CD14-positive monocyte (primary cell): ENCODE results near the gene TSEN15. TPM values are rescaled to one million over a fixed set of nuclear protein-coding genes. Genes with fewer than 3 reads are reported as not detected.
A peak's percentile ranks its signal among the peaks of the same experiment; 100 is the strongest.

ENCODE experiments used
- DNase-seq, 3 donors: peaks; one replicate each; pipeline ENCODE4 v3.0.0-alpha.2; 2011 to 2022
- H2AFZ ChIP-seq: 2 replicates; pipeline ENCODE4 v1.6.0; 2012; ENCODE audit warnings: mild to moderate bottlenecking, low read depth, low read length, inconsistent platforms; ENCODE audit not compliant: insufficient read depth, poor library complexity, severe bottlenecking
- H3K27ac ChIP-seq, 2 donors: 1 replicate in 1 of 2; 2 replicates in 1 of 2; pipeline ENCODE4 v1.5.1; 2012 to 2013; ENCODE audit warnings: low read length in 2 of 2, control low read depth in 1 of 2, inconsistent platforms in 1 of 2, low read depth in 1 of 2, mild to moderate bottlenecking in 1 of 2
- H3K27me3 ChIP-seq, 2 donors: one replicate each; pipeline versions ENCODE4 v1.6.0 to v1.6.1; 2011 to 2013; ENCODE audit warnings: low read length in 2 of 2; ENCODE audit not compliant: control insufficient read depth in 2 of 2, insufficient read depth in 2 of 2
- H3K36me3 ChIP-seq, 2 donors: replicated peaks in 1 of 2; 1 replicate in 1 of 2; 2 replicates in 1 of 2; pipeline versions ENCODE4 v1.5.1 to v1.6.1; 2012 to 2013; ENCODE audit warnings: low read length in 2 of 2, control low read depth in 1 of 2, inconsistent platforms in 1 of 2, mild to moderate bottlenecking in 1 of 2; ENCODE audit not compliant: insufficient read depth in 2 of 2, control insufficient read depth in 1 of 2
- H3K4me1 ChIP-seq, 2 donors: 1 replicate in 1 of 2; 2 replicates in 1 of 2; pipeline versions ENCODE4 v1.5.1 to v1.6.1; 2012 to 2013; ENCODE audit warnings: low read length in 2 of 2, control low read depth in 1 of 2, inconsistent platforms in 1 of 2, mild to moderate bottlenecking in 1 of 2, moderate library complexity in 1 of 2; ENCODE audit not compliant: insufficient read depth in 2 of 2, control insufficient read depth in 1 of 2
- H3K4me2 ChIP-seq: replicated peaks from 2 replicates; pipeline ENCODE3; 2012; ENCODE audit warnings: low read length, moderate library complexity, mild to moderate bottlenecking; ENCODE audit not compliant: poor library complexity, severe bottlenecking; ENCODE audit errors: extremely low read depth
- H3K4me3 ChIP-seq, 3 experiments: fragments of 200-600 bp in 1 of 3; sonication (generic) in 1 of 3; replicated peaks in 1 of 3; 1 replicate in 2 of 3; 2 replicates in 1 of 3; pipeline ENCODE4 v1.5.1; 2011 to 2013; ENCODE audit warnings: low read length in 3 of 3, mild to moderate bottlenecking in 3 of 3, control low read depth in 2 of 3, low read depth in 2 of 3, inconsistent platforms in 1 of 3, moderate library complexity in 1 of 3
- H3K79me2 ChIP-seq: 2 replicates; pipeline ENCODE4 v1.6.0; 2012; ENCODE audit warnings: mild to moderate bottlenecking, control low read depth, inconsistent platforms, low read length, moderate library complexity; ENCODE audit not compliant: insufficient read depth
- H3K9ac ChIP-seq: 2 replicates; pipeline ENCODE4 v1.6.0; 2017; ENCODE audit warnings: low read length, mild to moderate bottlenecking; ENCODE audit not compliant: insufficient read depth, poor library complexity, severe bottlenecking
- H3K9me3 ChIP-seq, 2 donors: replicated peaks in 1 of 2; 1 replicate in 1 of 2; 2 replicates in 1 of 2; pipeline versions ENCODE4 v1.5.1 to v1.6.1; 2012 to 2013; ENCODE audit warnings: low read length in 2 of 2, control low read depth in 1 of 2; ENCODE audit not compliant: control insufficient read depth in 1 of 2, insufficient read depth in 1 of 2
- H4K20me1 ChIP-seq: 2 replicates; pipeline ENCODE4 v1.6.0; 2012; ENCODE audit warnings: mild to moderate bottlenecking, low read length, control low read depth, moderate library complexity; ENCODE audit not compliant: insufficient read depth
- H3K27ac Mint-ChIP-seq, 7 donors: one replicate each; pipeline ENCODE4 v1.8.0; 2020; ENCODE audit warnings: mild to moderate bottlenecking in 7 of 7, mixed read lengths in 7 of 7, moderate library complexity in 6 of 7, inconsistent platforms in 2 of 7
- H3K27me3 Mint-ChIP-seq, 3 donors: one replicate each; pipeline ENCODE4 v1.8.0; 2021 to 2022; ENCODE audit warnings: low read depth in 3 of 3, mild to moderate bottlenecking in 3 of 3, mixed read lengths in 3 of 3, moderate library complexity in 3 of 3, inconsistent platforms in 1 of 3
- H3K36me3 Mint-ChIP-seq, 2 donors: one replicate each; pipeline ENCODE4 v1.8.0; 2020; ENCODE audit warnings: mixed read lengths in 2 of 2, inconsistent platforms in 1 of 2, mild to moderate bottlenecking in 1 of 2
- H3K4me1 Mint-ChIP-seq: one replicate; pipeline ENCODE4 v1.8.0; 2020; ENCODE audit warnings: mild to moderate bottlenecking, mixed read lengths
- H3K4me3 Mint-ChIP-seq, 2 donors: one replicate each; pipeline ENCODE4 v1.8.0; 2020; ENCODE audit warnings: mild to moderate bottlenecking in 2 of 2, mixed read lengths in 2 of 2, moderate library complexity in 1 of 2
- H3K9me3 Mint-ChIP-seq, 7 donors: one replicate each; pipeline ENCODE4 v1.8.0; 2020 to 2022; ENCODE audit warnings: mixed read lengths in 7 of 7, mild to moderate bottlenecking in 6 of 7, moderate library complexity in 6 of 7, inconsistent platforms in 2 of 7
- CTCF ChIP-seq: fragments of 200-600 bp; IDR thresholded peaks from one replicate; pipeline ENCODE4 v1.8.0; 2022; ENCODE audit warnings: antibody characterized with exemption, mild to moderate bottlenecking
- WGBS: methylation state at CpG from one replicate; pipeline ENCODE4 v1.1.5; 2013; ENCODE audit warnings: missing lambda C conversion rate; ENCODE audit not compliant: insufficient coverage; 5-methylcytosine and 5-hydroxymethylcytosine counted together
- intact Hi-C, 2 donors: fragments of 100-400 bp; cut with micrococcal nuclease; formaldehyde crosslinking; loops; one replicate each; pipeline versions ENCODE4 v1.15.0 to v1.15.1; 2023
- polyA plus RNA-seq, 3 donors: library from polyadenylated mRNA; depleted of rRNA in 1 of 3; unstranded in 2 of 3; stranded (reverse) in 1 of 3; fragments of 300-500 nt in 2 of 3; fragments of >200 nt in 1 of 3; fragmentation: Illumina TruSeq in 2 of 3; gene quantifications; 1 replicate in 2 of 3; 2 replicates in 1 of 3; pipeline ENCODE4 v1.2.3, GENCODE V29; 2012 to 2021

Gene TSEN15
- polyA plus RNA-seq, 3 donors: 11.8 to 29.4 (median 23.4) TPM

GRCh38 chr1:184010788-184011187, 40.7 kb upstream of the TSEN15 start:
- Histone ChIP-seq H3K27ac (no peak overlapping the region), H3K27me3 (no peaks in the 10 kb centered on the region), H3K9me3 (no peaks in the 10 kb centered on the region), H3K36me3 (no peaks in the 10 kb centered on the region), H3K9ac (no peak overlapping the region), H3K4me3 (no peak overlapping the region), H4K20me1 (no peaks in the 10 kb centered on the region), H3K79me2 (no peaks in the 10 kb centered on the region), H3K4me1 (no peaks in the 10 kb centered on the region), H3K4me2 (no peak overlapping the region), H2AFZ (no peak overlapping the region)
- 100% methylated on average over 2 of the region's 2 CpGs for WGBS
- no peak for DNase-seq
- intact Hi-C loops: no loop called here
- Mint-ChIP-seq H3K27ac (peak overlapping the region in 2 of 7 donors; percentile 15 to 26), H3K27me3 (peaks cover 0 to 2% (median 0%) of the 10 kb centered on the region in 3 donors), H3K36me3 (no peaks in the 10 kb centered on the region), H3K4me3 (no peak overlapping the region), H3K9me3 (peaks cover 0 to 1% (median 0%) of the 10 kb centered on the region in 7 donors), H3K4me1 (no peaks in the 10 kb centered on the region)
- no peak for TF ChIP-seq CTCF

- Histone ChIP-seq H3K36me3 (no peaks in the 10 kb centered on the region), H3K27ac (no peak overlapping the region), H3K27me3 (no peaks in the 10 kb centered on the region), H3K9ac (no peak overlapping the region), H3K4me2 (no peak overlapping the region), H3K79me2 (no peaks in the 10 kb centered on the region), H2AFZ (no peak overlapping the region), H3K4me3 (no peak overlapping the region), H4K20me1 (no peaks in the 10 kb centered on the region), H3K4me1 (peaks cover 0 to 3% of the 10 kb centered on the region in 2 donors), H3K9me3 (no peaks in the 10 kb centered on the region)
- Mint-ChIP-seq H3K27ac (no peak overlapping the region), H3K4me1 (peaks cover under 1% of the 10 kb centered on the region), H3K4me3 (no peak overlapping the region), H3K9me3 (peaks cover 0 to 1% (median 0%) of the 10 kb centered on the region in 7 donors), H3K27me3 (peaks cover 0 to 2% (median 0%) of the 10 kb centered on the region in 3 donors), H3K36me3 (no peaks in the 10 kb centered on the region)
- intact Hi-C loops: no loop called here
- DNase-seq: no peak
- TF ChIP-seq CTCF: no peak
Observed at GRCh38 chr1:184012187-184012586, 39.3 kb upstream of the TSEN15 start.
